GM12878 (cell line): Measurements from ENCODE around the gene SH2D3A. TPM values are rescaled to one million over a fixed set of nuclear protein-coding genes. Genes with fewer than 3 reads are reported as not detected.

Source experiments
- BACH1 ChIP-seq: fragments of 450-650 bp; IDR thresholded peaks from 2 replicates; pipeline ENCODE4 v1.6.1; 2017; ENCODE audit warnings: mild to moderate bottlenecking, borderline replicate concordance
- BCL3 ChIP-seq: IDR thresholded peaks from 2 replicates; pipeline ENCODE4 v1.6.1; 2011; ENCODE audit warnings: borderline replicate concordance, low read depth, mild to moderate bottlenecking, moderate library complexity, low read length; ENCODE audit not compliant: insufficient read depth, poor library complexity, severe bottlenecking
- ELK1 ChIP-seq: IDR thresholded peaks from 2 replicates; pipeline ENCODE4 v1.6.1; 2012; ENCODE audit warnings: low read depth, low read length, improper control_type of control experiment
- EP300 ChIP-seq, 2 experiments: fragments of 150-350 bp in 1 of 2; IDR thresholded peaks; 2 replicates each; pipeline ENCODE4 v1.6.1; 2011 to 2012; ENCODE audit warnings: low read depth in 2 of 2, low read length in 2 of 2, borderline replicate concordance in 1 of 2, improper control_type of control experiment in 1 of 2, inconsistent platforms in 1 of 2; ENCODE audit not compliant: control insufficient read depth in 1 of 2
- ETV6 ChIP-seq, 2 experiments: fragments of 450-650 bp in 1 of 2; IDR thresholded peaks in 1 of 2; conservative IDR thresholded peaks in 1 of 2; 2 replicates each; pipeline ENCODE4 v1.6.1; 2014; ENCODE audit warnings: antibody characterized with exemption in 1 of 2, borderline replicate concordance in 1 of 2, low read depth in 1 of 2, mild to moderate bottlenecking in 1 of 2, moderate library complexity in 1 of 2
- FOXK2 ChIP-seq: fragments of 450-650 bp; IDR thresholded peaks from 2 replicates; pipeline ENCODE4 v1.6.1; 2017; ENCODE audit warnings: mild to moderate bottlenecking, moderate library complexity
- IKZF1 ChIP-seq: fragments of 450-650 bp; conservative IDR thresholded peaks from 2 replicates; pipeline ENCODE4 v1.6.1; 2017; ENCODE audit warnings: antibody characterized with exemption, mild to moderate bottlenecking
- IRF5 ChIP-seq: fragments of 450-650 bp; IDR thresholded peaks from 2 replicates; pipeline ENCODE4 v1.6.1; 2017; ENCODE audit warnings: borderline replicate concordance
- JUNB ChIP-seq: IDR thresholded peaks from 2 replicates; pipeline ENCODE4 v1.6.1; 2016; ENCODE audit warnings: antibody characterized with exemption, mild to moderate bottlenecking
- MEF2A ChIP-seq: IDR thresholded peaks from 2 replicates; pipeline ENCODE4 v1.6.1; 2011; ENCODE audit warnings: low read depth, mild to moderate bottlenecking, low read length, moderate library complexity; ENCODE audit not compliant: insufficient read depth
- MEF2B ChIP-seq: fragments of 450-650 bp; IDR thresholded peaks from 2 replicates; pipeline ENCODE4 v1.6.1; 2018; ENCODE audit warnings: mild to moderate bottlenecking, moderate library complexity; ENCODE audit not compliant: partially characterized antibody, poor library complexity, severe bottlenecking
- MXI1 ChIP-seq: fragments of 150-350 bp; IDR thresholded peaks from 2 replicates; pipeline ENCODE4 v1.6.1; 2011; ENCODE audit warnings: low read depth, mild to moderate bottlenecking, inconsistent platforms, low read length, improper control_type of control experiment
- NFYA ChIP-seq: IDR thresholded peaks from 2 replicates; pipeline ENCODE4 v1.6.1; 2011; ENCODE audit warnings: low read depth, mild to moderate bottlenecking, low read length, improper control_type of control experiment, borderline replicate concordance
- NFYB ChIP-seq: IDR thresholded peaks from 2 replicates; pipeline ENCODE4 v1.6.1; 2011; ENCODE audit warnings: low read depth, mild to moderate bottlenecking, low read length, improper control_type of control experiment, moderate library complexity; ENCODE audit not compliant: insufficient read depth
- PAX5 ChIP-seq: IDR thresholded peaks from 2 replicates; pipeline ENCODE4 v1.6.1; 2011; ENCODE audit warnings: low read depth, low read length, borderline replicate concordance
- POLR2AphosphoS5 ChIP-seq: IDR thresholded peaks from 2 replicates; pipeline ENCODE4 v1.6.1; 2011; ENCODE audit warnings: mild to moderate bottlenecking, low read length, inconsistent platforms
- RAD51 ChIP-seq: fragments of 450-650 bp; IDR thresholded peaks from 2 replicates; pipeline ENCODE4 v1.6.1; 2016; ENCODE audit warnings: moderate library complexity, mild to moderate bottlenecking, inconsistent platforms
- SKIL ChIP-seq: fragments of 450-650 bp; IDR thresholded peaks from 2 replicates; pipeline ENCODE4 v1.6.1; 2017; ENCODE audit warnings: mild to moderate bottlenecking, low read depth, inconsistent platforms; ENCODE audit not compliant: poor library complexity, severe bottlenecking
- SPI1 ChIP-seq: IDR thresholded peaks from 2 replicates; pipeline ENCODE4 v1.6.1; 2011; ENCODE audit warnings: low read depth, mild to moderate bottlenecking, low read length, moderate library complexity, borderline replicate concordance; ENCODE audit not compliant: insufficient read depth
- SREBF1 ChIP-seq: IDR thresholded peaks from 2 replicates; pipeline ENCODE4 v1.6.1; 2012; ENCODE audit warnings: mild to moderate bottlenecking, low read length
- TARDBP ChIP-seq: IDR thresholded peaks from 2 replicates; pipeline ENCODE4 v1.6.1; 2016; ENCODE audit warnings: borderline replicate concordance
- TCF7 ChIP-seq: IDR thresholded peaks from 2 replicates; pipeline ENCODE4 v1.6.1; 2014; ENCODE audit warnings: antibody characterized with exemption, borderline replicate concordance
- ZNF207 ChIP-seq: fragments of 450-650 bp; IDR thresholded peaks from 2 replicates; pipeline ENCODE4 v1.6.1; 2014; ENCODE audit warnings: antibody characterized with exemption, mild to moderate bottlenecking, borderline replicate concordance
- polyA plus RNA-seq, 11 experiments: library from polyadenylated mRNA; depleted of rRNA in 4 of 11; unstranded in 6 of 11; stranded (reverse) in 5 of 11; fragments of >200 nt; fragmentation: Nextera tagmentation in 4 of 11; fragmentation: Illumina TruSeq in 1 of 11; extraction: Ambion mirVana in 4 of 11; extraction: Trizol in 1 of 11; gene quantifications; 1 replicate in 1 of 11; 2 replicates in 10 of 11; pipeline versions ENCODE4 v1.2.1 to v1.2.3, GENCODE V29; 2011 to 2016; ENCODE audit warnings: inconsistent platforms in 2 of 11, missing spikeins in 2 of 11, low read depth in 1 of 11
- total RNA-seq, 4 experiments: library from RNA; depleted of rRNA in 3 of 4; stranded (reverse); fragments of >200 nt in 3 of 4; fragmentation: Illumina TruSeq in 1 of 4; extraction: Trizol in 1 of 4; gene quantifications; 2 replicates each; pipeline versions ENCODE4 v1.2.1 to v1.2.3, GENCODE V29; 2013 to 2021

The SH2D3A gene
- total and polyA plus RNA-seq, 10 of the 15 experiments (the other 5 are each of a cell fraction or from before 2014, with no cell fraction given), result 0.77 to 24.4 (median 9.5) TPM

- TF ChIP-seq IRF5, result no peak
- peak; percentile 90 for TF ChIP-seq IKZF1
- no peak for TF ChIP-seq POLR2AphosphoS5
- TF ChIP-seq JUNB, result no peak
- no peak for TF ChIP-seq PAX5
- no peak for TF ChIP-seq RAD51
- no peak for TF ChIP-seq TCF7
- TF ChIP-seq BACH1, result no peak
- peak; percentile 66 for TF ChIP-seq MEF2B
- peak; percentile 85 for TF ChIP-seq SREBF1
- TF ChIP-seq ZNF207, result no peak
- peak; percentile 94 for TF ChIP-seq SPI1
- TF ChIP-seq EP300 (IDR thresholded peaks at IDR 0.05; ENCODE audit: borderline replicate concordance in 1 of 2, control insufficient read depth in 1 of 2, low read depth in 2 of 2, low read length in 2 of 2), result no peak
- no peak for TF ChIP-seq ELK1
- TF ChIP-seq MEF2A, result no peak
- no peak for TF ChIP-seq SKIL
- no peak for TF ChIP-seq NFYB
- TF ChIP-seq ETV6 (conservative IDR thresholded peaks at IDR 0.05 in 1 of 2, IDR thresholded peaks at IDR 0.05 in 1 of 2; ENCODE audit: borderline replicate concordance in 1 of 2, low read depth in 1 of 2), result no peak
- TF ChIP-seq TARDBP, result peak; percentile 83
- no peak for TF ChIP-seq BCL3
- TF ChIP-seq FOXK2, result no peak
- TF ChIP-seq MXI1, result peak; percentile 20; the same call in 1 of the 2 replicates
- no peak for TF ChIP-seq NFYA
Observed at GRCh38 chr19:6737873-6738786, 29.1 kb downstream of the SH2D3A start (continued).
